Activated naive CD4-positive, alpha-beta T cell treated with anti-CD3 and anti-CD28 coated beads, Interleukin-2, amount 50 U/mL, for 24 hours (primary cell): ENCODE measurements around the gene AP2B1.

Source experiments
- H3K27ac Mint-ChIP-seq: one replicate; pipeline ENCODE4 v1.8.0; 2021; ENCODE audit warnings: mild to moderate bottlenecking, mixed read lengths
- H3K27me3 Mint-ChIP-seq: one replicate; pipeline ENCODE4 v1.8.0; 2021; ENCODE audit warnings: mixed read lengths
- H3K36me3 Mint-ChIP-seq: one replicate; pipeline ENCODE4 v1.8.0; 2021; ENCODE audit warnings: mixed read lengths
- H3K4me1 Mint-ChIP-seq: one replicate; pipeline ENCODE4 v1.8.0; 2021; ENCODE audit warnings: mixed read lengths
- H3K4me3 Mint-ChIP-seq: one replicate; pipeline ENCODE4 v1.8.0; 2021; ENCODE audit warnings: mild to moderate bottlenecking, mixed read lengths
- H3K9me3 Mint-ChIP-seq: one replicate; pipeline ENCODE4 v1.8.0; 2021; ENCODE audit warnings: mixed read lengths

The AP2B1 gene

GRCh38 chr17:35651467-35651866 is 64.3 kb downstream of the AP2B1 start:
- Mint-ChIP-seq H3K4me1 (peaks cover 14% of the 10 kb centered on the region), H3K27ac (no peak overlapping the region), H3K27me3 (no peaks in the 10 kb centered on the region), H3K4me3 (no peak overlapping the region), H3K36me3 (peaks cover 19% of the 10 kb centered on the region), H3K9me3 (no peaks in the 10 kb centered on the region)

- no peaks in the 10 kb centered on the region for H3K27me3 Mint-ChIP-seq
- peaks cover 14% of the 10 kb centered on the region for H3K4me1 Mint-ChIP-seq
- H3K4me3 Mint-ChIP-seq = no peak overlapping the region
- H3K27ac Mint-ChIP-seq = no peak overlapping the region
- H3K9me3 Mint-ChIP-seq = no peaks in the 10 kb centered on the region
- peaks cover 27% of the 10 kb centered on the region for H3K36me3 Mint-ChIP-seq
Measured at GRCh38 chr17:35653619-35654361, 66.7 kb downstream of the AP2B1 start.

- Mint-ChIP-seq H3K27ac (no peak overlapping the region), H3K9me3 (no peaks in the 10 kb centered on the region), H3K4me1 (peaks cover 14% of the 10 kb centered on the region), H3K36me3 (peaks cover 33% of the 10 kb centered on the region), H3K27me3 (no peaks in the 10 kb centered on the region), H3K4me3 (no peak overlapping the region)
Measured at GRCh38 chr17:35655303-35655702, 68.2 kb downstream of the AP2B1 start.

- Mint-ChIP-seq H3K4me3 (no peak overlapping the region), H3K36me3 (peaks cover 28% of the 10 kb centered on the region), H3K27me3 (no peaks in the 10 kb centered on the region), H3K4me1 (peaks cover 2% of the 10 kb centered on the region), H3K27ac (no peak overlapping the region), H3K9me3 (no peaks in the 10 kb centered on the region)
Measured at GRCh38 chr17:35660902-35661301, 73.8 kb downstream of the AP2B1 start.

- H3K9me3 Mint-ChIP-seq = no peaks in the 10 kb centered on the region
- no peaks in the 10 kb centered on the region for H3K4me1 Mint-ChIP-seq
- H3K27ac Mint-ChIP-seq = no peak overlapping the region
- peaks cover 21% of the 10 kb centered on the region for H3K36me3 Mint-ChIP-seq
- no peak overlapping the region for H3K4me3 Mint-ChIP-seq
- H3K27me3 Mint-ChIP-seq = no peaks in the 10 kb centered on the region
Measured at GRCh38 chr17:35664685-35665084, 77.6 kb downstream of the AP2B1 start.

- peaks cover 24% of the 10 kb centered on the region for H3K36me3 Mint-ChIP-seq
- no peaks in the 10 kb centered on the region for H3K4me1 Mint-ChIP-seq
- H3K27me3 Mint-ChIP-seq = no peaks in the 10 kb centered on the region
- H3K9me3 Mint-ChIP-seq = no peaks in the 10 kb centered on the region
- H3K4me3 Mint-ChIP-seq = no peak overlapping the region
- no peak overlapping the region for H3K27ac Mint-ChIP-seq
Measured at GRCh38 chr17:35665662-35666061, 78.5 kb downstream of the AP2B1 start.

GRCh38 chr17:35666070-35666469 is 78.9 kb downstream of the AP2B1 start:
- Mint-ChIP-seq H3K36me3 (peaks cover 24% of the 10 kb centered on the region), H3K4me3 (no peak overlapping the region), H3K9me3 (no peaks in the 10 kb centered on the region), H3K4me1 (no peaks in the 10 kb centered on the region), H3K27me3 (no peaks in the 10 kb centered on the region), H3K27ac (no peak overlapping the region)

GRCh38 chr17:35666967-35667532 is 79.9 kb downstream of the AP2B1 start:
- Mint-ChIP-seq H3K27me3 (no peaks in the 10 kb centered on the region), H3K4me1 (no peaks in the 10 kb centered on the region), H3K27ac (no peak overlapping the region), H3K4me3 (no peak overlapping the region), H3K9me3 (no peaks in the 10 kb centered on the region), H3K36me3 (peaks cover 27% of the 10 kb centered on the region)

GRCh38 chr17:35668802-35669201 is 81.7 kb downstream of the AP2B1 start:
- Mint-ChIP-seq H3K27me3 (no peaks in the 10 kb centered on the region), H3K9me3 (no peaks in the 10 kb centered on the region), H3K27ac (no peak overlapping the region), H3K4me1 (no peaks in the 10 kb centered on the region), H3K36me3 (peaks cover 25% of the 10 kb centered on the region), H3K4me3 (no peak overlapping the region)

- no peaks in the 10 kb centered on the region for H3K9me3 Mint-ChIP-seq
Measured at GRCh38 chr17:35674552-35674951, 87.4 kb downstream of the AP2B1 start.

GRCh38 chr17:35676441-35676840 is 89.3 kb downstream of the AP2B1 start:
- H3K27ac Mint-ChIP-seq = no peak overlapping the region
- H3K4me1 Mint-ChIP-seq = peaks cover 22% of the 10 kb centered on the region
- H3K27me3 Mint-ChIP-seq = no peaks in the 10 kb centered on the region
- no peaks in the 10 kb centered on the region for H3K9me3 Mint-ChIP-seq
- no peak overlapping the region for H3K4me3 Mint-ChIP-seq
- peaks cover 26% of the 10 kb centered on the region for H3K36me3 Mint-ChIP-seq

More at GRCh38 chr17:35674552-35674951, 87.4 kb downstream of the AP2B1 start:
- Mint-ChIP-seq H3K4me1 (peaks cover 22% of the 10 kb centered on the region), H3K4me3 (no peak overlapping the region), H3K27ac (no peak overlapping the region), H3K27me3 (no peaks in the 10 kb centered on the region), H3K36me3 (peaks cover 28% of the 10 kb centered on the region)

GRCh38 chr17:35679007-35679682 is 92.0 kb downstream of the AP2B1 start:
- Mint-ChIP-seq H3K9me3 (no peaks in the 10 kb centered on the region), H3K4me1 (peaks cover 22% of the 10 kb centered on the region), H3K27ac (peak overlapping the region; percentile 76), H3K36me3 (peaks cover 24% of the 10 kb centered on the region), H3K27me3 (no peaks in the 10 kb centered on the region), H3K4me3 (no peak overlapping the region)

GRCh38 chr17:35683591-35683990 is 96.5 kb downstream of the AP2B1 start:
- H3K27ac Mint-ChIP-seq = no peak overlapping the region
- no peaks in the 10 kb centered on the region for H3K9me3 Mint-ChIP-seq
- no peaks in the 10 kb centered on the region for H3K27me3 Mint-ChIP-seq
- no peak overlapping the region for H3K4me3 Mint-ChIP-seq
- peaks cover 6% of the 10 kb centered on the region for H3K4me1 Mint-ChIP-seq
- H3K36me3 Mint-ChIP-seq = peaks cover 33% of the 10 kb centered on the region

GRCh38 chr17:35684055-35684802 is 97.1 kb downstream of the AP2B1 start:
- Mint-ChIP-seq H3K4me3 (no peak overlapping the region), H3K4me1 (peaks cover 3% of the 10 kb centered on the region), H3K36me3 (peaks cover 32% of the 10 kb centered on the region), H3K9me3 (no peaks in the 10 kb centered on the region), H3K27ac (no peak overlapping the region), H3K27me3 (no peaks in the 10 kb centered on the region)

- no peak overlapping the region for H3K4me3 Mint-ChIP-seq
- H3K4me1 Mint-ChIP-seq = no peaks in the 10 kb centered on the region
- H3K9me3 Mint-ChIP-seq = peaks cover 3% of the 10 kb centered on the region
- H3K27me3 Mint-ChIP-seq = no peaks in the 10 kb centered on the region
- H3K27ac Mint-ChIP-seq = no peak overlapping the region
- peaks cover 37% of the 10 kb centered on the region for H3K36me3 Mint-ChIP-seq
Measured at GRCh38 chr17:35692512-35693210, 105.5 kb downstream of the AP2B1 start.
